NCI-H748 (cell line): ENCODE data around the gene TLX2.
"Not testable (repeated sequence)": the region's sequence is repeated elsewhere in the genome, so short reads cannot be mapped to it uniquely, and the experiment has no call there.

Experiments used
- DNase-seq: peaks from one replicate; lab custom pipeline; 2025; ENCODE audit not compliant: unreplicated experiment; lab: John Stamatoyannopoulos, UW

TLX2 gene

GRCh38 chr2:74514368-74515270, at the start of gene TLX2:
Gene TLX2, plus strand, starts transcription at chr2:74514450. Its CDS starts 357 bp downstream, at chr2:74514807.
- peak; percentile 69 for DNase-seq

- not testable (repeated sequence) for DNase-seq
Observed at GRCh38 chr2:74470742-74471141, 43.5 kb upstream of the TLX2 start.

- no peak for DNase-seq
Observed at GRCh38 chr2:74471332-74472065, 42.8 kb upstream of the TLX2 start.

GRCh38 chr2:74472086-74472944, 41.9 kb upstream of the TLX2 start, which contains the start of gene MRPL53:
Gene MRPL53, minus strand, starts transcription at chr2:74472680. Its CDS starts 20 bp downstream, at chr2:74472660.
- peak; percentile 91 for DNase-seq

- DNase-seq, result no peak
Observed at GRCh38 chr2:74472945-74473258, 41.3 kb upstream of the TLX2 start.

GRCh38 chr2:74474481-74474880, 39.8 kb upstream of the TLX2 start:
- DNase-seq, result no peak

GRCh38 chr2:74474899-74475298, 39.4 kb upstream of the TLX2 start:
- DNase-seq, result peak; percentile 3

- no peak for DNase-seq
Observed at GRCh38 chr2:74481431-74481830, 32.8 kb upstream of the TLX2 start.

GRCh38 chr2:74481961-74482800, 32.1 kb upstream of the TLX2 start:
- DNase-seq, result peak; percentile 71

GRCh38 chr2:74482801-74483674, 31.2 kb upstream of the TLX2 start, which contains the start of the genes CCDC142 and TTC31:
Gene CCDC142, minus strand, starts transcription at chr2:74482998. Its CDS starts 161 bp downstream, at chr2:74482837.
Gene TTC31, plus strand, starts transcription at chr2:74483081. Its CDS starts 15 bp downstream, at chr2:74483096.
- peak; percentile 94 for DNase-seq

- DNase-seq, result not testable (repeated sequence)
Observed at GRCh38 chr2:74483675-74484164, 30.5 kb upstream of the TLX2 start.

GRCh38 chr2:74486141-74486540, 28.1 kb upstream of the TLX2 start:
- DNase-seq, result no peak

GRCh38 chr2:74488643-74489481, 25.4 kb upstream of the TLX2 start:
- DNase-seq, result no peak

GRCh38 chr2:74489906-74490305, 24.3 kb upstream of the TLX2 start:
- no peak for DNase-seq

GRCh38 chr2:74491648-74492544, 22.4 kb upstream of the TLX2 start:
- DNase-seq, result no peak

GRCh38 chr2:74493546-74493945, 20.7 kb upstream of the TLX2 start:
- no peak for DNase-seq

GRCh38 chr2:74495440-74495839, 18.8 kb upstream of the TLX2 start:
- no peak for DNase-seq
